HEK293T (cell line): ENCODE data around the gene PDE7B.

ENCODE experiments used
- ARNT ChIP-seq: fragments of 450-650 bp; IDR thresholded peaks from 2 replicates; pipeline ENCODE4 v1.6.1; 2017; ENCODE audit warnings: mild to moderate bottlenecking
- FOXK2 ChIP-seq: fragments of 450-650 bp; IDR thresholded peaks from 2 replicates; pipeline ENCODE4 v1.6.1; 2016; ENCODE audit warnings: mild to moderate bottlenecking
- FOXM1 ChIP-seq: fragments of 450-650 bp; IDR thresholded peaks from 2 replicates; pipeline ENCODE4 v1.6.1; 2017; ENCODE audit warnings: mild to moderate bottlenecking, borderline replicate concordance

- TF ChIP-seq ARNT = no peak
- no peak for TF ChIP-seq FOXK2
- no peak for TF ChIP-seq FOXM1
Measured at GRCh38 chr6:136148523-136148922, 297.0 kb downstream of the PDE7B start.
